C1 segment of cervical spinal cord (tissue), 14 donors: Measurements from ENCODE around the gene GDF11.

ENCODE experiments used
- DNase-seq, 14 donors: peaks; one replicate each; lab custom pipeline; 2025; lab: John Stamatoyannopoulos, UW

Gene GDF11

DNA sequence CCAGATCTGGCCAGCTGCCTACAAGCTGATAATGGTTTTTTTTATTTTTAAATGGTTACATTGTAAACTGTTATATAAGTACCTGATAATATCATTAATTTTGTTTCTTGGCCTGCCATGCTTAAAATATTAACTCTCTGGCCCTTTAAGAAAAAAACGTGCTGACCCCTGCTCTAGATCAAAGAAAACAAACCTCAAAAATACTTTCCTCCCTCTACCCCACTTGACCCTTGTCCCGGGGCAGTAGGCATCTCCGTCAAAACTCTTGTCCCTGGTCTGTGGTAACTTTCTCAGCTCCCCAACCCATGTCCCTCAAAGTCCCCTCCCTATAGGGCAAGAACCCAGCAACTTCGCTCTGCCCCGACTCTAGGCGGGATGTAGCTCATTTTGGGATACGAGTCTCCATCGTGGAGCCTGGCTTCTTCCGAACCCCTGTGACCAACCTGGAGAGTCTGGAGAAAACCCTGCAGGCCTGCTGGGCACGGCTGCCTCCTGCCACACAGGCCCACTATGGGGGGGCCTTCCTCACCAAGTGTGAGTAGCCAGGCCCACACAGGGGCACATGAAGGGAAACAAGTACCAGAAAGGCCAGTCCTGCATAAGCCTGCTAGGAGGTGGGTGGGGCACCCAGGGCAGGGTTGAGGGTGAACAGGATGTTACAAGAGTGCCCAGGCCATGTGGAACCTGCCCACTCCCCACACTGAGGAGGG, 19.3 kb upstream of the GDF11 start:
- no peak for DNase-seq

DNA sequence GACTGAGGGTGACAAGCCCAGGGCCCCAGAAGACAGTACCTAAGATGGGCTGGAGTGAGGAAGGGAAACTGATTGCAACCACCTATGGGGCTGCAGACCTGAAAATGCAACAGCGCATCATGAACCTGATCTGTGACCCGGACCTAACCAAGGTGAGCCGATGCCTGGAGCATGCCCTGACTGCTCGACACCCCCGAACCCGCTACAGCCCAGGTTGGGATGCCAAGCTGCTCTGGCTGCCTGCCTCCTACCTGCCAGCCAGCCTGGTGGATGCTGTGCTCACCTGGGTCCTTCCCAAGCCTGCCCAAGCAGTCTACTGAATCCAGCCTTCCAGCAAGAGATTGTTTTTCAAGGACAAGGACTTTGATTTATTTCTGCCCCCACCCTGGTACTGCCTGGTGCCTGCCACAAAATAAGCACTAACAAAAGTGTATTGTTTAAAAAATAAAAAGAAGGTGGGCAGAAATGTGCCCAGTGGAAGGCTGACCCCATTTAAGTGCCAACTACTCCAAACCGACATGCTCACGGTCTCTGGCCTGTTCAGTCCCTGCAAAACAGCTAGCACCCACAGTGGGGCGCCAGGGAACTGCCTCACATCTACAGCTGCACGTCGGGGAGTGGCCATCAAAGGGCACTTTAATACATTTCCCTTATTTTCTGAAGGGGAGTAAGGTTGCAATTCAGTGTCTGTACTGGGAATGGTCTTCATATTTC, 18.5 kb upstream of the GDF11 start:
- peak in 10 of 14 donors; percentile 16 to 60 (median 36) for DNase-seq

DNA sequence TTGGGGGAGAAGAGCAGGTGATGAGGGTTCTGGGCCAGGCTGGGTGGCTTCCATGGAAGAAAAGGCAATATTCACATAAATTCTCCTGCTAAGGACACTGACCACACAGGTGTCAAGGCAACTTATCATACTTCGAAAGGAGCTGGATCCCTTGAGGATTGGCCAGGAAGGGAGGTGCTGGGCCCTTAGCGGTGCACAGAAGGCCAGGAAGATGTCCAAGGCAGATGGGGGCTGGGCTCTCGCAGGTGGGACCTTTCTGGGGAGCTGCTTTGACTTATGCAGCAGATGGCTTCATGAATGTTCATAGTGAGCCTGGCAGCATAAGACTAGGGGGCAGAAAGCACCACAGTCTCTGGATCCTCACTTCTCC, 18.0 kb upstream of the GDF11 start:
- DNase-seq, result no peak

DNA sequence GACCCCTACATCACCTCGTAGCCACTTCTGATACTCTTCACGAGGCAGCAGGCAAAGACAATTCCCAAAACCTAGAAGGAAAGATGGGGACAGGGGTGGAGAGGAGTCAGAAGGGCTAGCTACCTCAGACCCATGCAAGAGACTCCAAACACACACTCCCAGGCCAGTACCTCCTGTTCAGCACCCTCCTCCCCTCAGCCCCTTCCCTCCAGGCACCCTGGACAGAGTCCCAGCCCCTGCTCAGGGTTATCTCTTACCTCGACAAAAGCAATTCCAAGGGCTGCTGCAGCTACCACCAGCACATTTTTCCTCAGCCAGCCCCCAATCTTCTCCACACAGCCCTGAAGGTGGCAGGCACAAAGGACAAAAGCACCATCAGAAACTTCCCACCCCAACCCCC, 17.4 kb upstream of the GDF11 start:
- no peak for DNase-seq

DNA sequence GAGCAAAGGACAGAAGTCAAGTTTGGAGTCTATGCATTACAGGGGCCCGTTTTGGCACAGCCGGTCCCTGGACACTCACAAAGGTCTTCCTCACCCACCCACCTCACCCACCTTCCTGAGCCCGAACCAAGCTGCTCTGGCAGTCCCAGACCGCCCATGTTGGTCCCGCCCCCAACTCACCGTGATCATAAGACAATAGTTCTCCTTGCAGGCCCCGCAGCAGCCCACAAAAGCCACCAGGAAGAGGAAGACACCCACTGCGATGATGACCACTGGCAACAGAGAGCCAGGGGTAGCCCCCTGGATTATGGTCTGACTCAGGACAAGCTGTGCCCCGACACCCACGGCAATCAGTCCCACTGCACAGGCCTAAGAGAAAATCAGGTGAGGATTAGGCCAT, 16.0 kb upstream of the GDF11 start:
- DNase-seq, result peak in 1 of 14 donors; percentile 12

DNA sequence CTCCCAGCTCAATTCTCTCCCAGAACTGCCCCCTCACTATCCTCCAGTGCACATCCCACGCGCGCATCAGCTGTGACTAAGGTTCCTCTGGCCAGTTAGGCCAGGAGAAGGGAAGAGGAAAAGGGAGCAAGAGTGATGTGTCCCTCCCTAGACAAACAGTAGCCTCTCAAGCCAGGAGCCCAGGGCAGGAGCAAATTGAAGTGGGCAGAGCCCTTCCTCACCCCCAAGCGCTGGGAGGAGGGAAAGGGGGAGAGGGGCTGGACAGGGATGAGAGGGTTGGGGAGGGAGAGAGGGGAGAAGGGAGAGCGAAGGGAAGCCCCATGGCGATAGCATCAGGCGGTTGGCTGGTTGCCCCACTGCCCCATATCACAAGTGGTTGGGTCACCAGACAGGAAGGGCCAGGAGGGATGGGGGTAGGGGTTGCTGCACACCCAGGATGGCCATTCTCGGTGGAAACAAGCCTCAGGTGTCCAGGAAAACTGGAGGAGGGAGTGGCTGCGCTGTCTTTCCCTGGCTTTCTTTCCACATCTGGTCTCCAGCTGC, 15.2 kb upstream of the GDF11 start:
- peak in 9 of 14 donors; percentile 28 to 76 (median 56) for DNase-seq

DNA sequence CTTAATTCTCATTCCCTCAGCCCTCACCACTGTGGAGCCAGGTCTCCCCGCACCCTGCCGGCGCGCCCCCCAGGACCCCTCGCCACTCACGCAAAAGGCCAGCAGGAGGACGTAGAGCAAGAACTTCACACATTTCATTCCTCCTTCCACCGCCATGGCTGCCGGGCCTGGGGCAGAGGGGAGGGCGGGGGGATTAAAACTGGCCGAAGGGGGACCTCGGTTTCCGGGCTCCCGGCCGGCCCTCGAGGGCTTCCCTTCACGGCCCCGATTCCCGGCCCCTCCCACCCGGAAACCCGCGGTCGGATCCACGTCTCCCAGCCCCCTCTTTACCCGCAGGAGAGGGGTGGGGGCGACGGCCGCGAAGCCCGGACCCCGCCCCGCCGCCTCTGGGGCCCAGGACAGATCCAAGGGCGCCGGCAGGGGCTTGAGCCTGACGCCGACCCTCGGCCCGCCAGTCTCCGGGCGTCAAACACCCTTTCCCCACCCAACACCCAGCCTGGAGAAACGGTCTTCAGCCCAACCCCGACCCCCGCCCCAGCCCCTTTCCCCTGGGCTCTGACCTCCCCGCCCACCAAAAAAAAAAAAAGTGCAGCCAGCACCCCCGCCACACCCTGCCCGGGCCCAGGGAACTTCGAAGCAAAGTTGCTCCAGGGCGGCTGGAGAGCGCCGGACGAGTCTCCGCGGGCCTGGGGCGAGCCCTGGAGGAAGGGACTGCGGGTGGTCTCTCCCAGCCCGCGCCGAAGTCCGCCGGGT, 14.6 kb upstream of the GDF11 start:
- DNase-seq, result peak in 12 of 14 donors; percentile 28 to 80 (median 62)

DNA sequence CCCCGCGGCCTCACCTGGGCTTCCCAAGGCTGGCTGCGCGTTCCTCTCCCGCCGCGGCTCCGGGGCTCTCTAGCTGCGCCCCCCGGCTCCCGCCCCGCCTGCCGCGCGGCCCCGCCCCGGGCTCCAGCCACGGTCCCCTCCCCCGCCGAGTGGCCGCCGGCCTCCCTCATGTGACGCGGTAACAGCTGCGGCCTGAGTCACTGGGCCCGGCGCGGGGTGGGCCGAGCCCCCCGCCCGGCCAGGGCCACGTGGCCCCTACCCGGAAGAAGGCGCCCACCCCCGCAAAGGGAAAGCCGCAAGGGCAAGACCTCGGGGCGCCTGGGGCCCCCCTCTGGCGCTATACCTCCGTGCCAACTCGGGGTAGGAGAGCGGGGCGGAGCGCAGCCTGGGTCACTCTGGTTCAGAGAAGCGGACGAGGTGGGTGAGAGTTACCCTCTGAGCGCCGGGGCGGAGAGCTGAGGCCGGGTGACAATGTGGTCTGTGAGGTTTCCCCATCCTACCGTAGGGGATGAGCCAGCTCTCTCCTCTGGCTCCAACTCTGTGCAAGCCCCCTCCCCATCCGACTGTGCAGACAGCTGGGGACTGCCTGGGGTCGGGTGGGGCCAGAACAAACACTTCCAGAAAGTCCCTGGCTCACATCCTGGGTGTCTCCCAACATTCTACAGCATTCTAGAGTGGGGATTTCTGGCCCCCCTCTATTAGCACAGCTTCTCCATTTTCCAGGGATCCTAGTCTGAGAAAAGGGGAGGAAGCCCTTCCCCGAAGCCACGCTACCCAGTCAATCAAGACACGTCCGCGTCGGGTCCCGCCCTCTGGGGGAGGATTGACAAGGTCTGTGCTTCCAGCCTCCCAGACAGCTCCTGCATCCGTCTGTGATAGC, 13.7 kb upstream of the GDF11 start, which contains the start of gene CD63:
TSS of gene CD63 (minus strand) at position 71 of the 880 bp plus-strand sequence. CDS start 668 bp downstream, outside the sequence.
- peak; percentile 54 to 96 (median 86) for DNase-seq

DNA sequence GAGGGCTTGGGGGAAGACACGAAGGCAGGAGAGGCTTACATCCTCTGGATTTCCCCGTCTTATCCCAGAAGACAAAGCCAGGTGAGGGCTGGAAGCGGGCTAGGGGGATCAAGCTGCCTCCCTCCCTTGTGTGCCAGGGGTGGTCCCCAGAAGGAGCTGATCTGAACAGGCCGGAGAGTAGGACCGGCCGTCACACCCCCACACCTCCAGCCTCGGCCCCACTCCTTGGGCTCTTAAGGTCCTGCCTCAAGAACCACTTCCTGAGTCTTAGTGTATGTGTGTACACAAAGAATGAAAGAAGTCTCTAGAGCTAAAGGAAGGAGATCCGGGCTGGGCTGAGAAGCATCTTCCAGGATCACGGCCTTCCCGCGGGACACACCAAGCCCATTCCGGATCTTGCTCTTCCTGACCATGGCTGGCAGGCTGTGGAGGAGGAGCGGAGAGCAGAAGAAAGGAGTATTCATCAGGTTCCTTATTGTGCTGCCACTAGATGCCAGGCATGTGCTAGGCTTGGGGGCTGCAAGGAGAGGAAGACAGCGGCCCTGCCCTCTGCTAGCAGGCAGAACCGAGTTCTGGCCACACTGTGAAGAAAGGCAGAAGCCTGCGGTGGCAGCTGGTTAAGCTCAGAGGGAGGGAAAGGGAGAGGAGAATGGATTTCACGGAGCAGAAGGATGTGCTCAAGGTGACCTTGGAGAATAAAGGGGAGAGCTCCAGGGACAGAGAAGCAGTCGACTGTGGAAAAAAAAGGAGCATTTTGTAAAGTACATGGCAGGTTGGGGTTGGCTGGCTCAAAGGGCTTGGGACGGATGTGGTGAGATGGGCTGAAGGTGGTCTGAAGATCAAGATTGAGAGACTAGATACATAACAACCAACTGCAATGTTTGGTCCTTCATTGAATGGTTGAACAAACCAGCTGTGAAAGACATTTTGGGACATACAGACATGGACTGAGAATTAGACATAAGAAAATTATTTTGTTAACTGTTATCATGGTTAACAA, 12.8 kb upstream of the GDF11 start:
- peak in 12 of 14 donors; percentile 40 to 82 (median 68) for DNase-seq

DNA sequence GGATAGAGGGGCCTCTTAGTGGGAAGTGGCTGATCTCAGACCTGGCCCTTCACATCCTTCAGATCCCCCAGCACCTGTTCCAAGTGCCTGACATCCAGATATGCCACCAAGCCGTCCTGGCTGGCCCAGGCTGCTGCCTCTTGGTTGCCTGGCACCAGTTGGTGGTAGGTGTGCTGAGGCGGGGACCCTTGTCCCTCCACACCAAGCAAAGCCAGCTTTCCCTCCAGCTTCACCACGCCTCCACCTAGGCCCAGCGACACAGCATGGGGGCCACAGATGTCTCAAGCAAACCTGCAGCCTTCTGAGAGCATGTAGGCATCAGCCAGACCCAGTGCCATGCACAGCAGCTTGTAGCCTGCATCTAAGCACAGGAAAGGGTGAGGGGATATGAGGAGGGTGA, 10.6 kb upstream of the GDF11 start:
- no peak for DNase-seq

DNA sequence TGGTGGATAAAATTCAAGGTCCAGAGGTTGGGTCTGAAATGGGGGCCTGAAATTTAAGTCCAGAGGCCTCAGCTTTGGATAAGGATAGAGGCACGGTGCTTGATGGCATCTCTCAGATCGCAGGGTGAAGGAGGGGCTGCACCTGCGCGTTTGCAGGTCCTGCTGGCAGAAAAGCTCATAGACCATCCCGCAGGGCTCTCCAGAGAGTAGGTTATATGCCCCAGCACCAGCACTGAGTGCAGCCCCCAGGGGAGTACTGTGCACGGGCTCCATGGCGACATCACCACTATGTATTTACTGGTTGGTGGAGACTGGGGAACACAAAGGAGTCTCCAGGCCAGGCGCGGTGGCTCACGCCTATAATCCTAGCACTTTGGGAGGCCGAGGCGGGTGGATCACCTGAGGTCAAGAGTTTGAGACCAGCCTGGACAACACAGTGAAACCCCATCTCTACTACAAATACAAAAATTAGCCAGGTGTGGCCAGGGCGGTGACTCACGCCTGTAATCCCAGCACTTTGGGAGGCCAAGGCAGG, 9.8 kb upstream of the GDF11 start:
- no peak for DNase-seq

DNA sequence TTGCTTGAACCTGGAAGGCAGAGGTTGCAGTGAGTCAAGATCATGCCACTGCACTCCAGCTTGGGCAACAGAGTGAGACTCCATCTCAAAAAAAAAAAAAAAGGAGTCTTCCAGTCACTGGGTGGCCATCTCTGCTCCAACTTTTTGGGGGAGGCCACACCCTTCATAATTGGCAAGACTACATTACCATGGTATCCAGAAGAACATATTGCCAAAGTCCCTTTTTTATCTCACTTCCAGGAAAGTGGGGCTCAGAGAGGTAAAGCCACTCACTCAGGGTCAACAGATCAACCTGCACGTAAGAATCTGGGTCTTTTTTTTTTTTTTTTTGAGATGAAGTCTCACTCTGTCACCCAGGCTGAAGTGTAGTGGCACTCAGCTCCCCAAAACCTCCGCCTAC, 9.1 kb upstream of the GDF11 start:
- DNase-seq, result no peak

DNA sequence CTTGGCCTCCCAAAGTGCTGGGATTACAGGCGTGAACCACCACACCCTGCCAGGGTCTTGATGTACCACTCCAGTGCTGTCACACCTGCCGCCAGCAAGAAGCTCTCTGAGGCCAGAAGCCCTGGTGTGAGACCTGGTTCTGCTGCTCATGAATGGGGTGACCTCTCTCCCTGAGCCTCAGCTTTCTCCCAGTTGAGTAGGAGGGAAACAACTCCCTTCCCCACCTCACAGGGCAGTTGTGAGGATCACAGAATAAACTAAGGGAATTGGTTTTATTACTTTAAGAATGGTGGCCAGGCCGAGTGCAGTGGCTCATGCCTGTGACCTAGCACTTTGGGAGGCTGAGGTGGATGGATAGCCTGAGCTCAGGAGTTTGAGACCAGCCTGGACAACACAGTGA, 8.3 kb upstream of the GDF11 start:
- DNase-seq, result no peak

DNA sequence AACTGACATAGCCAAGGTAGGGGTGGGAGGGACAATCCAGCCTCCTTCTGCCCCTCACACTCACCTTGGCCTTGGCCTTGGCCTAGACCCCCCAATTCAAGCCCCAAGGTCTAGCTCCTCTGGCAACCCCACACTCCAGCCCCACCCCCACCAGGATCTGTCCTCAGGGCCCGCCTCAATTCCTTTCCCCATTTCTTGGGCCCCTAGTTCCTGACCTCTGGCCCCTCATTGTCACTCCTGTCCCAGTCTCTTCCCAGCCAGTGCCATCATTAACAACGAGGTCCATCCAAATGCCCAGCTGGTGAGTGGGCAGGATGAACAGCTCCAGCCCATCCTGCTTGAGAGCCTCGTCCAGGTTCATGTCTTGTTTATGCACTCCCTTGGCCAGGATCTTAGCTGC, 6.8 kb upstream of the GDF11 start:
- DNase-seq, result no peak

DNA sequence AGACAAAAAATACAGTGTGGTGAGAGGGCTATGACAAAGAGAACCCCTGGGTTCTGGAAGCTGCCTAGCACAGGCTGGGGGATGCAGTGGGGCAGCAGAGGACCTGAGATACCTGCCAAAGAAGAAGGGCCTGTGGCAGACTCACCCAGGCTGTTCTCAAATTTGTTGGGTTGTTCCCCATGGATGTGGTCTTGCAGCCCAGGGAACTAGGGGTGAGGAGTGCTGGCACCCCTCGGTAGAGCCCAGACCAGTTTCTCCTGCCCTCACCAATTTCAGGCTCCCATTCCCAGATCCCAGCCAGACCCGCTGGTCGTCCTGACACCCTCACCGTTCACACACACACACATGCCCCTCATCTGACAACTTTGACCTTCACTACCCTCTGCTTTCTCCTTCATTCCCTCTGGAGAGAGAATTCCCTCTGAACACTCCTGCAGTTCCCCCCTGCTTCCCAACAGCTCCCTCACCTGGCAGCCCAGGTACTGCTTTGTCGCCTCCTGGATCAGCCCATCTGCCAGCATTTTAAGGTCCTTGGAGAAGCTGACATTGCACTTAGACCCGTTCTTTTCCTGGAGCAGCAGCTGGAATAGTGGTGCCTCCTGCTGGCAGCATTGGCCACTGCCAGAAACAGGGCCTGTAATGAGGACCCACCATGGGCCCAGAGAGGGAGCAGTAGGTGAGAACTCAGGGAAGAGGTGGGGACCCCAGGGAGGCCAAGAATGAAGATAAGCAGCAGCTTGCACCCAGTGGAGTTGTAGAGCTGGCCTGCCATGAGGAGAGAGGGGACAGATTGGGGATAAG, 5.9 kb upstream of the GDF11 start:
- DNase-seq, result peak in 11 of 14 donors; percentile 9 to 59 (median 35)

DNA sequence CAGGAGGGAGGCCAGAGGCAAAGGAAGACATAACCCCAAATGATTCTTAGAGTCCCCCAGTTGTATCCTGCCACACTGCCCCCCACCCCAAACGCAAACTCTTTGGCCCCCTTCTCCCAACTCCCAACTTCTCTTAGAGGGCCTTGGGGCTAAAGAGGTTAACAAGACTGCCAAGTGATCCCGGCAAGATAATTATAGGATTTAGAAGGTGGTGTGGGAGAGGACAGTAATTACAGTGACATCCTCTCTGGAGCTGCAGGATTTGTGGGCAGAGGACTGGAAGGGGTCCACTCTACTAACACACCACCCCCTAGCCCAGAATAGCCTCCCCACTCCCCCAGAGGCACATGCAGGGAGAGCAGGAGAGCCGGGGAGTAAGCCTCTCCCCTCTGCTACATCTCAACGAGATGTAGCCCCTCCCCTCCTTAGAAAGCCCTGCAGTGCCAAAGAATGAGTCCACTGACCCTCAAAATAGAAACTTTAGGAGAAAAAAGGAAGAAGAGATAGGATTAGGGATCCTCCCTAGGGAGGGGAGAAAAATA, 5.3 kb upstream of the GDF11 start:
- peak in 3 of 14 donors; percentile 34 to 57 (median 43) for DNase-seq

DNA sequence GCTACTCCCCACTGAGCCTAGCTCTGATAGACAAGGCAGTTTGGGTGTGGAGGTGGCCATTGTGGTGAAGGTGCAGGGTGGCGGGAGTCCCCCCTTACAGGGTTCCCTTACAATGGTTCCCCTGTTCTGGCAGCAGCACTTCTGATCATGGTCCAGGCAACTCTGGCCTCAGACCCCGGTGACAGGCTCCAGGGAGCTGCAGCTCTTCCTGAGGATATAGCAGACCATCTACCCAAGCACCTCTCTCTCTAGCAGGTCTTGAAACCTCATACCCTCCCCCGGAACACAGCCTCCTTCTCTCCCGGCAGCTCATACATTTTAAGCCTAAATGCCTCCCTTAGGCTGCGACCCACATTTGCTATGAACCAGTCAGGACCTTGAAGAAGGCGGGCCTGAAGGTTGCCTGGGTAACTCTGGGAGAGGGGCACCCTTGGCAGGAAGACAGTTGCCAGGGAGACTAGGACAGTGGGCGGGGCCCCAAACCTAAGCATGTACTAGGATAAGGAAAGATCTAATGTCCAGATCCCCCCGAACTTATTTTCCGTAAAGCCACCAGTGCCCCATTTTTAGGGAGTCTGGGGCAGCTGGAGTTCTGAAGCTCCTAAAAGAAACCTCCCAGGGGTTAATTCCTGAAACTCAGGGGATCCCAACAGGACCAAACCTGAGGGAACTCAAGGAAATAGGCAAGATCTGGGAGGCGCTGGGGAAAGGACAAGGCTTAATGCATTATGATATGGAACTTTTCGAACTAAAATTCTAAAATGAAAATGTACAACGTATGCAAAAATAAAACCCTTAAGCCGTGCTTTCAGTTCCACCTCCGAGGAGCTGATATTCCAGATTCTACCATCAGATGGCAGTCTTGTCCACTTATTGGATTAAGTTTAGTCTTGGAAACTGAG, 4.5 kb upstream of the GDF11 start:
- DNase-seq, result peak in 12 of 14 donors; percentile 52 to 88 (median 73)
